KMS-11 (cell line): Measurements from ENCODE around the gene PBX3.

Experiments
- H2AFZ ChIP-seq: fragments of 200-600 bp; sonication (generic); 2 replicates; pipeline ENCODE4 v1.6.1; 2016; ENCODE audit warnings: antibody characterized with exemption, mixed run types, low read depth
- H3K27ac ChIP-seq: fragments of 200-600 bp; sonication (generic); 2 replicates; pipeline ENCODE4 v1.6.1; 2016; ENCODE audit warnings: mild to moderate bottlenecking, mixed run types
- H3K27me3 ChIP-seq: fragments of 200-600 bp; sonication (generic); 2 replicates; pipeline ENCODE4 v1.6.1; 2017; ENCODE audit warnings: mild to moderate bottlenecking, low read depth, mixed run types, moderate library complexity; ENCODE audit not compliant: insufficient read depth
- H3K36me3 ChIP-seq: fragments of 200-600 bp; sonication (generic); 2 replicates; pipeline ENCODE4 v1.6.1; 2017; ENCODE audit warnings: mild to moderate bottlenecking, mixed run types; ENCODE audit not compliant: insufficient read depth
- H3K4me1 ChIP-seq: fragments of 200-600 bp; sonication (generic); 2 replicates; pipeline ENCODE4 v1.6.1; 2016; ENCODE audit warnings: mild to moderate bottlenecking, low read depth, mixed run types; ENCODE audit not compliant: poor library complexity, severe bottlenecking
- H3K4me2 ChIP-seq: fragments of 200-600 bp; sonication (generic); 2 replicates; pipeline ENCODE4 v1.7.0; 2016; ENCODE audit warnings: mild to moderate bottlenecking, mixed run types
- H3K4me3 ChIP-seq: fragments of 200-600 bp; sonication (generic); IDR thresholded peaks from 2 replicates; pipeline ENCODE4 v1.6.1; 2017; ENCODE audit warnings: low read depth, low read length, mixed read lengths; ENCODE audit not compliant: insufficient read depth
- H3K79me2 ChIP-seq: fragments of 200-600 bp; sonication (generic); 2 replicates; pipeline ENCODE4 v1.6.1; 2016; ENCODE audit warnings: low read depth, mixed run types; ENCODE audit not compliant: insufficient read depth
- H3K9ac ChIP-seq: fragments of 200-600 bp; sonication (generic); 2 replicates; pipeline ENCODE4 v1.6.1; 2016; ENCODE audit warnings: mild to moderate bottlenecking, mixed run types
- H4K20me1 ChIP-seq: fragments of 200-600 bp; sonication (generic); 2 replicates; pipeline ENCODE4 v1.6.1; 2016; ENCODE audit warnings: mild to moderate bottlenecking, mixed run types; ENCODE audit not compliant: insufficient read depth
- CTCF ChIP-seq: fragments of 200-600 bp; sonication (generic); conservative IDR thresholded peaks from 2 replicates; pipeline ENCODE4 v1.6.1; 2017; ENCODE audit warnings: low read depth, mild to moderate bottlenecking, antibody characterized with exemption, low read length, moderate library complexity, mixed read lengths

Gene PBX3

GRCh38 chr9:126009047-126009446, 261.9 kb downstream of the PBX3 start:
- H3K4me3 ChIP-seq = no peak overlapping the region
- no peak overlapping the region for H3K9ac ChIP-seq
- no peaks in the 10 kb centered on the region for H3K36me3 ChIP-seq
- H3K4me1 ChIP-seq = no peaks in the 10 kb centered on the region
- H2AFZ ChIP-seq = no peak overlapping the region
- H4K20me1 ChIP-seq = no peaks in the 10 kb centered on the region
- H3K4me2 ChIP-seq = no peak overlapping the region
- no peaks in the 10 kb centered on the region for H3K79me2 ChIP-seq
- no peak overlapping the region for H3K27ac ChIP-seq
- TF ChIP-seq CTCF = peak; percentile 48
- no peaks in the 10 kb centered on the region for H3K27me3 ChIP-seq

- no peaks in the 10 kb centered on the region for H3K4me1 ChIP-seq
- H3K27me3 ChIP-seq = no peaks in the 10 kb centered on the region
- H3K79me2 ChIP-seq = no peaks in the 10 kb centered on the region
- no peak overlapping the region for H3K9ac ChIP-seq
- H3K36me3 ChIP-seq = no peaks in the 10 kb centered on the region
- no peak for TF ChIP-seq CTCF
- no peak overlapping the region for H3K4me3 ChIP-seq
- no peak overlapping the region for H2AFZ ChIP-seq
- no peak overlapping the region for H3K27ac ChIP-seq
- no peaks in the 10 kb centered on the region for H4K20me1 ChIP-seq
- no peak overlapping the region for H3K4me2 ChIP-seq
Observed at GRCh38 chr9:126014726-126015125, 267.6 kb downstream of the PBX3 start.

GRCh38 chr9:126015424-126015823, 268.3 kb downstream of the PBX3 start:
- Histone ChIP-seq H3K27ac (no peak overlapping the region), H3K9ac (no peak overlapping the region), H3K4me2 (no peak overlapping the region), H3K4me1 (no peaks in the 10 kb centered on the region), H3K79me2 (no peaks in the 10 kb centered on the region), H4K20me1 (no peaks in the 10 kb centered on the region), H3K36me3 (no peaks in the 10 kb centered on the region), H2AFZ (no peak overlapping the region), H3K4me3 (no peak overlapping the region), H3K27me3 (no peaks in the 10 kb centered on the region)
- TF ChIP-seq CTCF = no peak

GRCh38 chr9:126016579-126017290, 269.6 kb downstream of the PBX3 start:
- H3K27me3 ChIP-seq = no peaks in the 10 kb centered on the region
- H3K4me3 ChIP-seq = no peak overlapping the region
- no peak overlapping the region for H3K9ac ChIP-seq
- H2AFZ ChIP-seq = no peak overlapping the region
- H3K36me3 ChIP-seq = no peaks in the 10 kb centered on the region
- no peaks in the 10 kb centered on the region for H3K79me2 ChIP-seq
- H3K4me1 ChIP-seq = no peaks in the 10 kb centered on the region
- no peak overlapping the region for H3K4me2 ChIP-seq
- no peak overlapping the region for H3K27ac ChIP-seq
- no peaks in the 10 kb centered on the region for H4K20me1 ChIP-seq
- no peak for TF ChIP-seq CTCF
